ENCODE data around the gene ACSS1. TPM values are rescaled to one million over a fixed set of nuclear protein-coding genes. Genes with fewer than 3 reads are reported as not detected.

The ACSS1 gene
- total RNA-seq, 1 experiment from 2014 or later, result 0.51 TPM

GRCh38 chr20:24987873-24988835 is 69.8 kb downstream of the ACSS1 start:
- Mint-ChIP-seq H3K9me3 (ENCODE audit: unreplicated experiment) (no peaks in the 10 kb centered on the region), H3K27me3 (ENCODE audit: insufficient read depth, unreplicated experiment) (no peaks in the 10 kb centered on the region), H3K4me1 (ENCODE audit: insufficient read depth, unreplicated experiment) (peaks cover 40% of the 10 kb centered on the region), H3K4me3 (ENCODE audit: unreplicated experiment) (no peak overlapping the region), H3K27ac (ENCODE audit: low read depth, unreplicated experiment) (peak overlapping the region; percentile 10), H3K36me3 (ENCODE audit: insufficient read depth, unreplicated experiment) (peaks cover 22% of the 10 kb centered on the region)
- DNase-seq (ENCODE audit: unreplicated experiment), result peak; percentile 10
- no peak for TF ChIP-seq CTCF (IDR thresholded peaks at IDR 0.05; ENCODE audit: unreplicated experiment)
- intact Hi-C loops (cut with micrococcal nuclease), result no loop called here
- no TSS peak for BruUV-seq (replicated peaks)
- POLR2A ChIA-PET, result interaction anchor here (0.5 to 1.3 kb wide), 7 partner anchors 10 to 419 kb away, joined by 3 to 6 read pairs (median 3); partner anchors contain the start of gene GINS1
- CTCF ChIA-PET, result interaction anchor here (0.5 to 1.4 kb wide), 6 partner anchors 76 to 1051 kb away, joined by 3 to 8 read pairs (median 4); no protein-coding TSS in a partner anchor

- Mint-ChIP-seq H3K27ac (ENCODE audit: low read depth, unreplicated experiment) (peak overlapping the region; percentile 10), H3K36me3 (ENCODE audit: insufficient read depth, unreplicated experiment) (peaks cover 29% of the 10 kb centered on the region), H3K27me3 (ENCODE audit: insufficient read depth, unreplicated experiment) (no peaks in the 10 kb centered on the region), H3K4me3 (ENCODE audit: unreplicated experiment) (no peak overlapping the region), H3K9me3 (ENCODE audit: unreplicated experiment) (no peaks in the 10 kb centered on the region), H3K4me1 (ENCODE audit: insufficient read depth, unreplicated experiment) (peaks cover 40% of the 10 kb centered on the region)
- intact Hi-C loops (cut with micrococcal nuclease), result no loop called here
- no TSS peak for BruUV-seq (replicated peaks)
- ChIA-PET POLR2A (interaction anchor here (0.7 to 1.9 kb wide), 4 partner anchors 10 to 257 kb away, joined by 4 to 5 read pairs (median 4); no protein-coding TSS in a partner anchor), CTCF (interaction anchor here (0.6 to 1.6 kb wide), 4 partner anchors 56 to 412 kb away, joined by 3 to 4 read pairs (median 4); no protein-coding TSS in a partner anchor)
- DNase-seq (ENCODE audit: unreplicated experiment), result peak; percentile 74
- TF ChIP-seq CTCF (IDR thresholded peaks at IDR 0.05; ENCODE audit: unreplicated experiment), result no peak
Observed at GRCh38 chr20:24987244-24987643, 70.7 kb downstream of the ACSS1 start.

GRCh38 chr20:24986436-24987015 is 71.4 kb downstream of the ACSS1 start:
- BruUV-seq (replicated peaks), result no TSS peak

More at GRCh38 chr20:24986436-24987015, 71.4 kb downstream of the ACSS1 start:
- peaks cover 32% of the 10 kb centered on the region for H3K36me3 Mint-ChIP-seq (ENCODE audit: insufficient read depth, unreplicated experiment)
- DNase-seq (ENCODE audit: unreplicated experiment), result no peak
- POLR2A ChIA-PET, result interaction anchor here (1.0 to 1.9 kb wide), 3 partner anchors 9 to 34 kb away, joined by 4 to 5 read pairs (median 4); no protein-coding TSS in a partner anchor
- no peak overlapping the region for H3K27ac Mint-ChIP-seq (ENCODE audit: low read depth, unreplicated experiment)
- intact Hi-C loops (cut with micrococcal nuclease), result no loop called here
- CTCF ChIA-PET, result interaction anchor here (0.6 to 1.6 kb wide), 5 partner anchors 56 to 1048 kb away, joined by 3 to 5 read pairs (median 3); no protein-coding TSS in a partner anchor
- peaks cover 36% of the 10 kb centered on the region for H3K4me1 Mint-ChIP-seq (ENCODE audit: insufficient read depth, unreplicated experiment)
- no peaks in the 10 kb centered on the region for H3K9me3 Mint-ChIP-seq (ENCODE audit: unreplicated experiment)
- no peaks in the 10 kb centered on the region for H3K27me3 Mint-ChIP-seq (ENCODE audit: insufficient read depth, unreplicated experiment)
- no peak overlapping the region for H3K4me3 Mint-ChIP-seq (ENCODE audit: unreplicated experiment)
- TF ChIP-seq CTCF (IDR thresholded peaks at IDR 0.05; ENCODE audit: unreplicated experiment), result no peak

All from MCF 10A (cell line).